Keratinocyte (primary cell): ENCODE measurements around the gene SLC30A3. TPM values are rescaled to one million over a fixed set of nuclear protein-coding genes. Genes with fewer than 3 reads are reported as not detected.

Experiments
- DNase-seq: peaks from one replicate; pipeline ENCODE4 v3.0.0-alpha.2; 2011; ENCODE audit warnings: low read depth, missing footprints, low spot score
- FAIRE-seq: peaks from 2 replicates; lab custom pipeline; 2011; peaks lifted over from hg19 to GRCh38; lab: Jason Lieb, UNC
- H2AFZ ChIP-seq: 2 replicates; pipeline ENCODE4 v1.6.0; 2012; ENCODE audit warnings: low read length, control low read depth, inconsistent platforms; ENCODE audit not compliant: control insufficient read depth
- H3K27ac ChIP-seq: 2 replicates; pipeline ENCODE4 v1.5.1; 2011; ENCODE audit warnings: low read length; ENCODE audit not compliant: control insufficient read depth, insufficient read depth
- H3K27me3 ChIP-seq: 3 replicates; pipeline ENCODE4 v1.6.0; 2011; ENCODE audit warnings: low read length; ENCODE audit not compliant: control insufficient read depth, insufficient read depth; ENCODE audit errors: extremely low read depth
- H3K36me3 ChIP-seq, 2 experiments: 2 replicates in 1 of 2; 3 replicates in 1 of 2; pipeline ENCODE4 v1.5.1; 2011; ENCODE audit warnings: low read length in 2 of 2, mild to moderate bottlenecking in 1 of 2; ENCODE audit not compliant: control insufficient read depth in 2 of 2, insufficient read depth in 2 of 2; ENCODE audit errors: extremely low read depth in 1 of 2
- H3K4me1 ChIP-seq: 3 replicates; pipeline ENCODE4 v1.5.1; 2011; ENCODE audit warnings: low read length; ENCODE audit not compliant: control insufficient read depth, insufficient read depth; ENCODE audit errors: extremely low read depth
- H3K4me2 ChIP-seq: 3 replicates; pipeline ENCODE4 v1.6.0; 2011; ENCODE audit warnings: low read depth, low read length; ENCODE audit not compliant: control insufficient read depth, insufficient read depth; ENCODE audit errors: extremely low read depth
- H3K4me3 ChIP-seq, 3 experiments: fragments of 200-600 bp in 1 of 3; sonication (generic) in 1 of 3; 2 replicates in 2 of 3; 3 replicates in 1 of 3; pipeline ENCODE4 v1.5.1; 2011 to 2016; ENCODE audit warnings: low read length in 3 of 3, mild to moderate bottlenecking in 3 of 3, control low read depth in 2 of 3, inconsistent platforms in 1 of 3, low read depth in 1 of 3, mixed read lengths in 1 of 3, mixed run types in 1 of 3, moderate library complexity in 1 of 3; ENCODE audit not compliant: control insufficient read depth in 2 of 3, insufficient read depth in 2 of 3; ENCODE audit errors: extremely low read depth in 1 of 3
- H3K79me2 ChIP-seq: 2 replicates; pipeline ENCODE4 v1.6.0; 2012; ENCODE audit warnings: low read length; ENCODE audit not compliant: control insufficient read depth, insufficient read depth
- H3K9ac ChIP-seq: 3 replicates; pipeline ENCODE4 v1.6.0; 2011; ENCODE audit warnings: low read length; ENCODE audit not compliant: control insufficient read depth, insufficient read depth; ENCODE audit errors: extremely low read depth
- H3K9me1 ChIP-seq: 3 replicates; pipeline ENCODE4 v1.6.0; 2011; ENCODE audit warnings: low read length; ENCODE audit not compliant: control insufficient read depth, insufficient read depth; ENCODE audit errors: extremely low read depth
- H3K9me3 ChIP-seq: 2 replicates; pipeline ENCODE4 v1.5.1; 2012; ENCODE audit warnings: low read depth, low read length; ENCODE audit not compliant: control insufficient read depth
- H4K20me1 ChIP-seq: 3 replicates; pipeline ENCODE4 v1.6.0; 2011; ENCODE audit warnings: low read length; ENCODE audit not compliant: control insufficient read depth, insufficient read depth; ENCODE audit errors: extremely low read depth
- CTCF ChIP-seq, 3 experiments: IDR thresholded peaks in 1 of 3; conservative IDR thresholded peaks in 1 of 3; optimal IDR thresholded peaks in 1 of 3; 2 replicates in 2 of 3; 3 replicates in 1 of 3; pipeline versions ENCODE3 to v1.5.1; 2011; ENCODE audit warnings: low read length in 3 of 3, mild to moderate bottlenecking in 3 of 3, moderate library complexity in 2 of 3, control low read depth in 1 of 3, inconsistent platforms in 1 of 3; ENCODE audit not compliant: insufficient read depth in 2 of 3; ENCODE audit errors: extremely low read depth in 1 of 3
- EZH2 ChIP-seq: IDR thresholded peaks from one replicate; pipeline ENCODE4 v1.6.1; 2012; ENCODE audit warnings: inconsistent platforms, mild to moderate bottlenecking, low read length, moderate library complexity
- dilution Hi-C: fragments of 300-500 bp; cut with MboI; formaldehyde crosslinking; loops from one replicate; pipeline ENCODE4 v1.7.0; 2020; ENCODE audit warnings: low sequenced_read_pairs; ENCODE audit not compliant: extremely low pct_ligation_motif_present
- polyA plus RNA-seq, 5 experiments: library from polyadenylated mRNA; depleted of rRNA in 3 of 5; stranded (reverse) in 3 of 5; stranded (forward) in 1 of 5; unstranded in 1 of 5; fragments of >200 nt; gene quantifications; 1 replicate in 1 of 5; 2 replicates in 3 of 5; 3 replicates in 1 of 5; pipeline versions ENCODE4 v1.2.1 to v1.2.3, GENCODE V29; 2011 to 2012; ENCODE audit warnings: missing spikeins in 2 of 5, low read depth in 1 of 5, low replicate concordance in 1 of 5

Gene SLC30A3
- polyA plus RNA-seq, 1 donor (not counting 4 experiments of a cell fraction or from before 2014, with no cell fraction given): not detected

- Histone ChIP-seq H3K9me3 (no peaks in the 10 kb centered on the region), H3K27ac (no peak overlapping the region), H3K79me2 (no peaks in the 10 kb centered on the region), H3K9ac (no peak overlapping the region), H3K4me1 (no peaks in the 10 kb centered on the region), H3K9me1 (no peaks in the 10 kb centered on the region), H3K4me3 (no peak overlapping the region), H3K4me2 (no peak overlapping the region), H2AFZ (no peak overlapping the region), H4K20me1 (peaks cover 2% of the 10 kb centered on the region), H3K27me3 (peaks cover 41% of the 10 kb centered on the region), H3K36me3 (peaks cover 0 to 3% of the 10 kb centered on the region in 2 experiments)
- dilution Hi-C loops: no loop called here
- DNase-seq (no peak), FAIRE-seq (no peak)
- TF ChIP-seq EZH2 (no peak), CTCF (optimal IDR thresholded peaks at IDR 0.05 in 1 of 3, IDR thresholded peaks at IDR 0.05 in 1 of 3, conservative IDR thresholded peaks at IDR 0.05 in 1 of 3; ENCODE audit: extremely low read depth in 1 of 3, insufficient read depth in 2 of 3, low read length in 3 of 3) (no peak)
These were observed 42.7 kb upstream of the SLC30A3 start for GRCh38 chr2:27305516-27305915.

GRCh38 chr2:27304488-27305240 lies 41.8 kb upstream of the SLC30A3 start:
- H3K4me1 ChIP-seq: no peaks in the 10 kb centered on the region
- no peak overlapping the region for H3K9ac ChIP-seq
- no peak overlapping the region for H3K4me2 ChIP-seq
- H2AFZ ChIP-seq: no peak overlapping the region
- no peak overlapping the region for H3K27ac ChIP-seq
- no peaks in the 10 kb centered on the region for H3K9me1 ChIP-seq
- dilution Hi-C loops: no loop called here
- TF ChIP-seq CTCF (optimal IDR thresholded peaks at IDR 0.05 in 1 of 3, IDR thresholded peaks at IDR 0.05 in 1 of 3, conservative IDR thresholded peaks at IDR 0.05 in 1 of 3; ENCODE audit: extremely low read depth in 1 of 3, insufficient read depth in 2 of 3, low read length in 3 of 3) (no peak), EZH2 (no peak)
- FAIRE-seq (no peak), DNase-seq (no peak)
- no peaks in the 10 kb centered on the region for H3K79me2 ChIP-seq
- H3K36me3 ChIP-seq: peaks cover 0 to 3% of the 10 kb centered on the region in 2 experiments
- no peaks in the 10 kb centered on the region for H3K9me3 ChIP-seq
- H3K4me3 ChIP-seq: no peak overlapping the region
- peaks cover 41% of the 10 kb centered on the region for H3K27me3 ChIP-seq
- H4K20me1 ChIP-seq: peaks cover 2% of the 10 kb centered on the region
